ENCODE results near the gene SIPA1.

GRCh38 chr11:65623177-65623576 lies 14.7 kb upstream of the SIPA1 start:
- TF ChIP-seq RBBP5 (IDR thresholded peaks at IDR 0.05; ENCODE audit: borderline replicate concordance, insufficient read depth, low read length, poor library complexity, severe bottlenecking) (no peak), ESRRA (IDR thresholded peaks at IDR 0.05; ENCODE audit: borderline replicate concordance, low read depth) (no peak), TCF3 (CRISPR knock-in tag; IDR thresholded peaks at IDR 0.05) (no peak), ZNF785 (CRISPR knock-in tag; IDR thresholded peaks at IDR 0.05) (no peak), TFAM (CRISPR knock-in tag; conservative IDR thresholded peaks at IDR 0.05) (no peak), MAFG (tag; conservative IDR thresholded peaks at IDR 0.05) (no peak), PHB2 (IDR thresholded peaks at IDR 0.05; ENCODE audit: low read depth) (no peak), ZNF143 (CRISPR knock-in tag; IDR thresholded peaks at IDR 0.05) (no peak), JUN (IDR thresholded peaks at IDR 0.05; ENCODE audit: borderline replicate concordance, low read depth, low read length) (no peak), JUN (CRISPR knock-in tag; IDR thresholded peaks at IDR 0.05; ENCODE audit: borderline replicate concordance) (no peak)
